ENCODE data around the gene PSME1.

DNA sequence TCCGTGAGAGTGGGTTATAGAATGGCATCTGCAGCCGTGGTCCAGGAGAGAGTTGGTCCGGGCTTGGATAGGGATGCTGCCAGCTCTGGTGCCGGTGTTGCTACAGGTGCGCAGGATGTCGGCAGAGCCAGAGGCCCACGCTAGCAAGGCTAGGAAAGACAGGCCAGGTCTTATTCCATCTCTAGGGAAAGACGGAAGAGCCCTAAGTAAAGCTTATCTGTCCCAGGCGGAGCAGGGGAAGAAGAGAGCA lies 485 bp upstream of the PSME1 start:
- no peak for TF ChIP-seq CTCF (conservative IDR thresholded peaks at IDR 0.05 in 1 of 2, IDR thresholded peaks at IDR 0.05 in 1 of 2; ENCODE audit: extremely low read depth in 1 of 2, insufficient read depth in 1 of 2, low read depth in 1 of 2, low read length in 2 of 2)
- no peak for TF ChIP-seq EZH2 (IDR thresholded peaks at IDR 0.05; ENCODE audit: borderline replicate concordance, low read length)
